Ovary (tissue), 3 donors: ENCODE results near the gene CENPV.

Experiments
- EP300 ChIP-seq: sonication (generic); formaldehyde crosslinking; IDR thresholded peaks from one replicate; pipeline ENCODE4 v1.6.1; 2017; ENCODE audit warnings: antibody characterized with exemption
- POLR2A ChIP-seq: fragments of 450-650 bp; IDR thresholded peaks from one replicate; pipeline ENCODE4 v1.6.1; 2017; ENCODE audit warnings: antibody characterized with exemption, mild to moderate bottlenecking, moderate library complexity
- TF ChIP-seq, protein P1 (sequence below), 3 donors: fragments of 450-650 bp in 2 of 3; fragments of 200-600 bp in 1 of 3; IDR thresholded peaks; one replicate each; pipeline versions ENCODE4 v1.5.1 to v1.8.0; 2016 to 2022; ENCODE audit warnings: antibody characterized with exemption in 3 of 3, mild to moderate bottlenecking in 1 of 3
- donor health status: DM: no; HTN: no; CAD: no.

DNA sequence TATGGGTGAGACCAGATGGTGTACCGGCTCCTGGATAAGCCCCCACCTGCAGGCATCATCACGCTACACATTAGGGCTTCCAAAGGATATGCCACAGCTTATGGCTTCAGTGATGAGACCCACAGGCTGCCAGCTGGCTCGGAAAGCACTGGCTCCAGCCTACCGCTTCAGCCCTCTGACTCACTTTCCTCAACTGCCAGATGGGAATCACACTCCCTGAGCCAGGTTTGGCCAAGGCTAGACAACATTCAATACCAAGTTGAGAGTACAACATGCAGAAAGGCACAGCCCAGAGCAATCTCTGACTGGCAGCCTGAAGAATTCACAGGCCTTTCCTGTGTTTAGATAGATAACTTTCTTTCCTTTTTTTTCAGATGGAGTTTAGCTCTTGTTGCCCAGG lies 10.3 kb downstream of the CENPV start:
- TF ChIP-seq, protein P1, sequence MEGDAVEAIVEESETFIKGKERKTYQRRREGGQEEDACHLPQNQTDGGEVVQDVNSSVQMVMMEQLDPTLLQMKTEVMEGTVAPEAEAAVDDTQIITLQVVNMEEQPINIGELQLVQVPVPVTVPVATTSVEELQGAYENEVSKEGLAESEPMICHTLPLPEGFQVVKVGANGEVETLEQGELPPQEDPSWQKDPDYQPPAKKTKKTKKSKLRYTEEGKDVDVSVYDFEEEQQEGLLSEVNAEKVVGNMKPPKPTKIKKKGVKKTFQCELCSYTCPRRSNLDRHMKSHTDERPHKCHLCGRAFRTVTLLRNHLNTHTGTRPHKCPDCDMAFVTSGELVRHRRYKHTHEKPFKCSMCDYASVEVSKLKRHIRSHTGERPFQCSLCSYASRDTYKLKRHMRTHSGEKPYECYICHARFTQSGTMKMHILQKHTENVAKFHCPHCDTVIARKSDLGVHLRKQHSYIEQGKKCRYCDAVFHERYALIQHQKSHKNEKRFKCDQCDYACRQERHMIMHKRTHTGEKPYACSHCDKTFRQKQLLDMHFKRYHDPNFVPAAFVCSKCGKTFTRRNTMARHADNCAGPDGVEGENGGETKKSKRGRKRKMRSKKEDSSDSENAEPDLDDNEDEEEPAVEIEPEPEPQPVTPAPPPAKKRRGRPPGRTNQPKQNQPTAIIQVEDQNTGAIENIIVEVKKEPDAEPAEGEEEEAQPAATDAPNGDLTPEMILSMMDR (IDR thresholded peaks at IDR 0.05), result no peak
- TF ChIP-seq POLR2A (no peak), EP300 (no peak)
